B cell (primary cell): ENCODE results near the gene CDKN3. TPM values are rescaled to one million over a fixed set of nuclear protein-coding genes. Genes with fewer than 3 reads are reported as not detected.
"Not testable (repeated sequence)": the region's sequence is repeated elsewhere in the genome, so short reads cannot be mapped to it uniquely, and the experiment has no call there.

Experiments used
- ATAC-seq: fragments of 200-7000 bp; cut with Tn5 transposase; one replicate; pipeline ENCODE4 v1.10.0; 2021; ENCODE audit warnings: low read depth, mild to moderate bottlenecking, moderate number of reproducible peaks, moderate library complexity
- CTCF ChIA-PET: fragments of 350-600 bp; sonication (Branson Sonifier 250); formaldehyde crosslinking; loops from one replicate; lab custom pipeline; 2021; ENCODE audit warnings: antibody characterized with exemption, inconsistent platforms; lab: Charles Lee
- POLR2A ChIA-PET: fragments of 350-600 bp; sonication (Branson Sonifier 250); formaldehyde crosslinking; loops from one replicate; lab custom pipeline; 2021; ENCODE audit warnings: antibody characterized with exemption; lab: Charles Lee
- DNase-seq: peaks from one replicate; pipeline ENCODE4 v3.0.0; 2013
- H2AFZ ChIP-seq: 2 replicates; pipeline ENCODE4 v1.6.1; 2012; ENCODE audit warnings: mild to moderate bottlenecking, low read depth, low read length; ENCODE audit not compliant: insufficient read depth, poor library complexity, severe bottlenecking
- H3K27ac ChIP-seq, 2 donors: 1 replicate in 1 of 2; 2 replicates in 1 of 2; pipeline ENCODE4 v1.5.1; 2012 to 2013; ENCODE audit warnings: low read length in 2 of 2, mild to moderate bottlenecking in 2 of 2, moderate library complexity in 1 of 2
- H3K27me3 ChIP-seq, 4 experiments: fragments of 200-600 bp in 1 of 4; sonication (generic) in 1 of 4; replicated peaks in 1 of 4; 1 replicate in 2 of 4; 2 replicates in 2 of 4; pipeline versions ENCODE4 v1.6.1 to v1.7.0; 2013 to 2016; ENCODE audit warnings: low read length in 3 of 4, mild to moderate bottlenecking in 2 of 4, mixed read lengths in 1 of 4, moderate library complexity in 1 of 4; ENCODE audit not compliant: insufficient read depth in 4 of 4, control insufficient read depth in 3 of 4; ENCODE audit errors: control extremely low read depth in 1 of 4
- H3K36me3 ChIP-seq, 2 experiments: replicated peaks in 1 of 2; 1 replicate in 1 of 2; 2 replicates in 1 of 2; pipeline versions ENCODE4 v1.6.1 to v1.7.1; 2013; ENCODE audit warnings: low read length in 1 of 2; ENCODE audit not compliant: insufficient read depth in 2 of 2, control insufficient read depth in 1 of 2; ENCODE audit errors: control extremely low read depth in 1 of 2, extremely low read depth in 1 of 2
- H3K4me1 ChIP-seq, 2 donors: fragments of 200-600 bp in 1 of 2; sonication (generic) in 1 of 2; 1 replicate in 1 of 2; 2 replicates in 1 of 2; pipeline versions ENCODE4 v1.5.1 to v1.6.1; 2013 to 2017; ENCODE audit warnings: low read length in 2 of 2; ENCODE audit not compliant: control insufficient read depth in 2 of 2, insufficient read depth in 2 of 2
- H3K4me2 ChIP-seq: replicated peaks from 2 replicates; pipeline ENCODE3; 2012; ENCODE audit warnings: mild to moderate bottlenecking, low read depth, low read length; ENCODE audit not compliant: poor library complexity, severe bottlenecking
- H3K4me3 ChIP-seq, 5 experiments: fragments of 200-600 bp in 1 of 5; sonication (generic) in 1 of 5; 1 replicate in 3 of 5; 2 replicates in 2 of 5; pipeline versions ENCODE4 v1.5.1 to v1.7.0; 2011 to 2016; ENCODE audit warnings: low read length in 4 of 5, mild to moderate bottlenecking in 4 of 5, low read depth in 2 of 5, control low read depth in 1 of 5, moderate library complexity in 1 of 5; ENCODE audit not compliant: insufficient read depth in 1 of 5; ENCODE audit errors: control extremely low read depth in 1 of 5, extremely low read depth in 1 of 5
- H3K79me2 ChIP-seq: fragments of 200-600 bp; sonication (generic); one replicate; pipeline ENCODE4 v1.6.0; 2016; ENCODE audit warnings: low read length; ENCODE audit not compliant: control insufficient read depth, insufficient read depth
- H3K9ac ChIP-seq: fragments of 200-600 bp; sonication (generic); 2 replicates; pipeline ENCODE4 v1.6.1; 2017; ENCODE audit warnings: mild to moderate bottlenecking, low read length, moderate library complexity
- H3K9me3 ChIP-seq, 3 donors: one replicate each; pipeline versions ENCODE4 v1.6.1 to v1.7.1; 2013; ENCODE audit warnings: low read length in 2 of 3; ENCODE audit not compliant: control insufficient read depth in 2 of 3, insufficient read depth in 1 of 3; ENCODE audit errors: control extremely low read depth in 1 of 3
- H4K20me1 ChIP-seq: 2 replicates; pipeline ENCODE4 v1.6.0; 2012; ENCODE audit warnings: mild to moderate bottlenecking, low read length; ENCODE audit not compliant: insufficient read depth, control insufficient read depth, poor library complexity, severe bottlenecking
- H3K27ac Mint-ChIP-seq: one replicate; pipeline ENCODE4 v1.8.0; 2021; ENCODE audit warnings: mixed read lengths
- H3K27me3 Mint-ChIP-seq: one replicate; pipeline ENCODE4 v1.8.0; 2021; ENCODE audit warnings: mixed read lengths
- H3K4me1 Mint-ChIP-seq: one replicate; pipeline ENCODE4 v1.8.0; 2021; ENCODE audit warnings: mixed read lengths
- H3K4me3 Mint-ChIP-seq: one replicate; pipeline ENCODE4 v1.8.0; 2021; ENCODE audit warnings: mixed read lengths
- H3K9me3 Mint-ChIP-seq: one replicate; pipeline ENCODE4 v1.8.0; 2022; ENCODE audit warnings: mixed read lengths; ENCODE audit not compliant: insufficient read depth
- CTCF ChIP-seq: fragments of 200-600 bp; IDR thresholded peaks from one replicate; pipeline ENCODE4 v1.8.0; 2022; ENCODE audit warnings: antibody characterized with exemption, mild to moderate bottlenecking
- EZH2 ChIP-seq: IDR thresholded peaks from 2 replicates; pipeline ENCODE4 v1.6.1; 2012; ENCODE audit warnings: borderline replicate concordance, low read depth, mild to moderate bottlenecking, moderate library complexity, low read length; ENCODE audit not compliant: insufficient read depth, poor library complexity, severe bottlenecking
- WGBS: methylation state at CpG from one replicate; pipeline ENCODE4 v1.1.5; 2013; ENCODE audit warnings: missing lambda C conversion rate; ENCODE audit not compliant: insufficient coverage; 5-methylcytosine and 5-hydroxymethylcytosine counted together
- intact Hi-C: fragments of 100-400 bp; cut with micrococcal nuclease; formaldehyde crosslinking; loops from one replicate; pipeline ENCODE4 v1.10.0; 2022
- polyA plus RNA-seq: library from polyadenylated mRNA; depleted of rRNA; stranded (reverse); fragments of >200 nt; gene quantifications from 2 replicates; pipeline ENCODE4 v1.2.3, GENCODE V29; 2012
- total RNA-seq, 2 donors: library from RNA; stranded (reverse); fragments of 120-200 nt in 1 of 2; gene quantifications; 1 replicate in 1 of 2; 2 replicates in 1 of 2; pipeline versions ENCODE4 v1.2.3 to v1.2.4, GENCODE V29; 2013 to 2022

The CDKN3 gene
- total and polyA plus RNA-seq, 2 donors (not counting 1 experiment from before 2014, with no cell fraction given): 0.42 to 1.0 TPM

- 83% methylated on average over 2 of the region's 3 CpGs for WGBS
- H3K9me3 ChIP-seq: no peaks in the 10 kb centered on the region
- Mint-ChIP-seq H3K4me1 (peaks cover 4% of the 10 kb centered on the region), H3K9me3 (no peaks in the 10 kb centered on the region), H3K27me3 (peaks cover 4% of the 10 kb centered on the region), H3K4me3 (no peak overlapping the region), H3K27ac (no peak overlapping the region)
- H4K20me1 ChIP-seq: no peaks in the 10 kb centered on the region
- H3K4me3 ChIP-seq: no peak overlapping the region
- H3K4me1 ChIP-seq: no peaks in the 10 kb centered on the region
- ATAC-seq: no peak
- ChIA-PET POLR2A (interaction anchor here (0.7 kb wide), 1 partner anchor 811 kb away, joined by 4 read pairs; no protein-coding TSS in a partner anchor), CTCF (interaction anchor here (0.6 kb wide), 1 partner anchor 335 kb away, joined by 3 read pairs; no protein-coding TSS in a partner anchor)
- no peak overlapping the region for H2AFZ ChIP-seq
- H3K9ac ChIP-seq: no peak overlapping the region
- no peak overlapping the region for H3K27ac ChIP-seq
- no peaks in the 10 kb centered on the region for H3K36me3 ChIP-seq
- TF ChIP-seq EZH2: no peak
- TF ChIP-seq CTCF: no peak
- no peaks in the 10 kb centered on the region for H3K27me3 ChIP-seq
- intact Hi-C loops: no loop called here
- DNase-seq: no peak
- H3K79me2 ChIP-seq: no peaks in the 10 kb centered on the region
- H3K4me2 ChIP-seq: no peak overlapping the region
Measured at GRCh38 chr14:54451961-54452360, 55.2 kb downstream of the CDKN3 start.

GRCh38 chr14:54453252-54453651 is 56.4 kb downstream of the CDKN3 start:
- H3K9me3 Mint-ChIP-seq: peaks cover 1% of the 10 kb centered on the region
- H3K4me3 Mint-ChIP-seq: no peak overlapping the region
- DNase-seq (no peak), ATAC-seq (no peak)
- Histone ChIP-seq H3K27ac (no peak overlapping the region), H3K36me3 (no peaks in the 10 kb centered on the region), H3K79me2 (no peaks in the 10 kb centered on the region), H3K4me1 (no peaks in the 10 kb centered on the region), H3K9ac (no peak overlapping the region), H2AFZ (no peak overlapping the region), H3K27me3 (no peaks in the 10 kb centered on the region), H3K9me3 (no peaks in the 10 kb centered on the region), H3K4me3 (no peak overlapping the region), H4K20me1 (no peaks in the 10 kb centered on the region), H3K4me2 (no peak overlapping the region)
- POLR2A ChIA-PET: no interaction called here
- no peaks in the 10 kb centered on the region for H3K27me3 Mint-ChIP-seq
- intact Hi-C loops: no loop called here
- no CpG with 5 or more reads among the region's 3 CpGs for WGBS
- no peak overlapping the region for H3K27ac Mint-ChIP-seq
- no peak for TF ChIP-seq EZH2
- TF ChIP-seq CTCF: no peak
- H3K4me1 Mint-ChIP-seq: peaks cover 4% of the 10 kb centered on the region
- CTCF ChIA-PET: no interaction called here

GRCh38 chr14:54453990-54454389 is 57.2 kb downstream of the CDKN3 start:
- H3K79me2 ChIP-seq, ATAC-seq, H3K9ac ChIP-seq, H3K4me3 ChIP-seq, CTCF ChIA-PET, H3K4me1 Mint-ChIP-seq, H3K4me1 ChIP-seq, H3K27ac ChIP-seq, H3K9me3 Mint-ChIP-seq, H3K4me3 Mint-ChIP-seq, H3K36me3 ChIP-seq, DNase-seq, H3K27me3 Mint-ChIP-seq, H4K20me1 ChIP-seq, intact Hi-C loops, H3K9me3 ChIP-seq, H3K27ac Mint-ChIP-seq, H3K27me3 ChIP-seq, H2AFZ ChIP-seq, H3K4me2 ChIP-seq: not testable (repeated sequence)
- POLR2A ChIA-PET: interaction anchor here (0.6 kb wide), 1 partner anchor 35 kb away, joined by 4 read pairs; the partner anchor contains the start of gene GMFB
- 80% methylated on average over 2 of the region's 5 CpGs for WGBS
